ENCODE measurements around the gene PDLIM7. TPM values are rescaled to one million over a fixed set of nuclear protein-coding genes. Genes with fewer than 3 reads are reported as not detected.

Gene PDLIM7
- total RNA-seq, 1 donor from 2014 or later, result 187 TPM

GRCh38 chr5:177526791-177527190 is 29.4 kb upstream of the PDLIM7 start:
- no peak for DNase-seq (ENCODE audit: extremely low spot score, unreplicated experiment)
- H3K4me1 Mint-ChIP-seq (ENCODE audit: unreplicated experiment), result no peaks in the 10 kb centered on the region
- no peaks in the 10 kb centered on the region for H3K9me3 Mint-ChIP-seq
- H3K36me3 Mint-ChIP-seq, result peaks cover 8% of the 10 kb centered on the region
- H3K4me3 Mint-ChIP-seq, result no peak overlapping the region
- no peak for TF ChIP-seq CTCF (conservative IDR thresholded peaks at IDR 0.05)
- no peak overlapping the region for H3K27ac Mint-ChIP-seq
- no peaks in the 10 kb centered on the region for H3K27me3 Mint-ChIP-seq

GRCh38 chr5:177526191-177526590 is 28.8 kb upstream of the PDLIM7 start:
- no peak for DNase-seq (ENCODE audit: extremely low spot score, unreplicated experiment)
- Mint-ChIP-seq H3K9me3 (no peaks in the 10 kb centered on the region), H3K4me1 (ENCODE audit: unreplicated experiment) (no peaks in the 10 kb centered on the region), H3K27ac (no peak overlapping the region), H3K4me3 (no peak overlapping the region), H3K27me3 (no peaks in the 10 kb centered on the region), H3K36me3 (peaks cover 7% of the 10 kb centered on the region)
- TF ChIP-seq CTCF (conservative IDR thresholded peaks at IDR 0.05), result no peak

DNA sequence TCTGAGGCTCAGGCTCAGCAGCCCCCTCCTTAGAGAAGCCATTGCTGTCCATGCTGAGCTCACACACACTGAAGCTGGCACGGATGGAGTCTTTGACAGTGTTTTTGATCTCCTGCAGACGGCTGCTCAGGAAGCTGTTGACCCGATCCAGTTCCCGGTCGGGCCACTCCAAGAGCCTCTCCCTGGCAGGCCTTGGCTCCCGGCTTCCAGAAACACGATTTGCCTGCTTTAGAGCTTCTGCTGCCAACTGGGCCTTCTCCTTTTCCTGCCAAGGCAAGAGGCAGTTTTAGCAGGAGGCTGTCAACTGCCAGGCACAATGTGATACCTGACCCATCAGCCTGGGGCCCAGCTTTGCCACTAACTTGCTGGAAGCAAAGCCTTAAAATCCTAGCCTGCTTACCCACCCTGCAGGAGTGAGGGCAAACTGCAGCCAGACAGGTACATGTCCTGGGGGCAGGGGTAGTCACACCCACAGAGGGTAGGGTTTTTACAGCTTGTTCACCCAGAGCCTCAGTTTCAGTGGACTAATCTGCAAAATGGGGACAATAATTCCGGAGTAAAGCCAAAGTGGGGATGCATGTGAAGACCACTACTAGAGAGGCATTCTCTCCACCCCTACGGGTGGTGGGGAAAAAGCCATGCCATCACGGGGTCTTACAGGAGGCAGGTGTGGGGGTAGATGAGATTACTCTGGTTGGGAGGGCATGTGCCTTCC is 27.7 kb upstream of the PDLIM7 start:
- peaks cover 9% of the 10 kb centered on the region for H3K36me3 Mint-ChIP-seq
- no peak overlapping the region for H3K4me3 Mint-ChIP-seq
- no peak for TF ChIP-seq CTCF (conservative IDR thresholded peaks at IDR 0.05)
- no peaks in the 10 kb centered on the region for H3K27me3 Mint-ChIP-seq
- no peaks in the 10 kb centered on the region for H3K9me3 Mint-ChIP-seq
- no peak for DNase-seq (ENCODE audit: extremely low spot score, unreplicated experiment)
- no peaks in the 10 kb centered on the region for H3K4me1 Mint-ChIP-seq (ENCODE audit: unreplicated experiment)
- no peak overlapping the region for H3K27ac Mint-ChIP-seq

DNA sequence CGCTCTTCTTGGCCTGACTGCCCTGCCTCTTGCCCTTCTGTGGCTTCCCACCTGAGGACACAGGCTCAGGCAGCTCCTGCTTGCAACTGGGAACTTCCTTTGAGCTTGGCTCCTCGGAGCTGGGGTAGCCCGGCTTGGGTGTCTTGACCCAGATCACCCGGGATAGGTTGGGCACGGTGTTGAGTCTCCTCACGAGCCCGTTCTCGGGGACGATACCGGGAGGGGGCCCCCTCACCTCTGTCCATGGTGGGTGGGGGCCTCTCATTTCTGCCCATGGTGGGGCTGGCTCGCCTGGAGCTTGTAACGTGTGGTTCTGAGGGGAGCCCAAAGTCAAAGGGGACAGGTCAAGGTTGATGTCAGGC is 27.1 kb upstream of the PDLIM7 start:
- Mint-ChIP-seq H3K36me3 (peaks cover 8% of the 10 kb centered on the region), H3K4me1 (ENCODE audit: unreplicated experiment) (no peaks in the 10 kb centered on the region), H3K9me3 (no peaks in the 10 kb centered on the region), H3K27ac (no peak overlapping the region), H3K27me3 (no peaks in the 10 kb centered on the region), H3K4me3 (no peak overlapping the region)
- no peak for TF ChIP-seq CTCF (conservative IDR thresholded peaks at IDR 0.05)
- DNase-seq (ENCODE audit: extremely low spot score, unreplicated experiment), result no peak

DNA sequence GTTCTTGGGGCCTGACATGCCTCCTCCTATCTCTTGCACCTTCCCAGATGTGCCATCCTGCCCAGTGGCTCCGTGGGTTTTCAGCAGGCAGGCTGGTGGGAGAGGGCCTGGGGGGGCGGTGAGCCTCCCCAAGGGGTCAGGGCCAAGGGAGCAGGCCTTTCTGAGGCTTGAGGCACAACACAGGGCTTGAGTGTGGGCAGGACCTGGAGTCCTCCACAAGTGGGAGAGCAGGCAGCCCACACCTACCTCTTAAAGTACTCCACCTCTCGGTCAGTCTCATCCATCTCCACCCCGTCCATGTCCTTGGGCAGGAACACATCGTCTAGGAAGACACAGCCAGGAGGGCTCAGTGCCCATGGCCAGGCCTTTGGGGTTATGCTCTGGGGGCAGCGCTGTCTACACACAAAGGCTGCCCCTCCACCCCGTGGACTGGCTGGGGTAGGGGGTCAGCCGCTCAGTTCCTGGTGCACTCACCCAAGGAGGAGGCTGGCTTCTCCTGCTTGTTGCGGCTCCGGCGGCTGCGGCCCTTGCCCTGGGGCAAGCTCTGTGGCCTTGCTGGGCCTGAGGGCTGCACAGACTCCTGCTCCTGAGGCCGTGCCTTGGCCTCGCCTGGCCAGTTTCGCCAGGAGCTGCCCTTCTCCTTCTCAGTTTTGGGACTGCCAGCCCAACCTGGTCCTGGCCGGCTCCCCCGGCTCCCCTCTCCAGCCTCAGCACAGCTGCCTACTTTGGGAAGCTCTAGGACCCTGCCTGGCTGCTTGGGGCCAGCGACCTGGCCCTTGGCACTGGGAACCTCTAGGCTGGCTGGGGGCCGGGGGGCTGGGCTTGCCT is 26.5 kb upstream of the PDLIM7 start:
- Mint-ChIP-seq H3K36me3 (peaks cover 8% of the 10 kb centered on the region), H3K9me3 (no peaks in the 10 kb centered on the region), H3K27me3 (no peaks in the 10 kb centered on the region), H3K4me3 (no peak overlapping the region), H3K4me1 (ENCODE audit: unreplicated experiment) (no peaks in the 10 kb centered on the region), H3K27ac (no peak overlapping the region)
- no peak for TF ChIP-seq CTCF (conservative IDR thresholded peaks at IDR 0.05)
- DNase-seq (ENCODE audit: extremely low spot score, unreplicated experiment), result no peak
